H9 (cell line): ENCODE data around the gene PCNX2. TPM values are rescaled to one million over a fixed set of nuclear protein-coding genes. Genes with fewer than 3 reads are reported as not detected.

Experiments
- DNase-seq: peaks from one replicate; pipeline ENCODE4 v3.0.0-alpha.2; 2017
- H2AFZ ChIP-seq: one replicate; pipeline ENCODE4 v1.6.1; 2013; ENCODE audit warnings: mild to moderate bottlenecking, low read length, control low read depth, moderate library complexity
- H2AK5ac ChIP-seq: 2 replicates; pipeline ENCODE4 v1.6.1; 2013; ENCODE audit warnings: low read length, control low read depth, mixed read lengths; ENCODE audit not compliant: insufficient read length
- H2BK120ac ChIP-seq: one replicate; pipeline ENCODE4 v1.6.1; 2013; ENCODE audit warnings: low read depth, mild to moderate bottlenecking, low read length, control low read depth, inconsistent platforms; ENCODE audit not compliant: poor library complexity, severe bottlenecking
- H2BK12ac ChIP-seq: 2 replicates; pipeline ENCODE4 v1.6.1; 2013; ENCODE audit warnings: low read length, control low read depth, mixed read lengths, low read depth; ENCODE audit not compliant: insufficient read length
- H2BK15ac ChIP-seq: 2 replicates; pipeline ENCODE4 v1.6.1; 2013; ENCODE audit warnings: low read depth, low read length, control low read depth
- H2BK20ac ChIP-seq: one replicate; pipeline ENCODE4 v1.6.1; 2013; ENCODE audit warnings: low read depth, mild to moderate bottlenecking, low read length, control low read depth, inconsistent platforms; ENCODE audit not compliant: poor library complexity, severe bottlenecking
- H2BK5ac ChIP-seq: 2 replicates; pipeline ENCODE4 v1.6.1; 2013; ENCODE audit warnings: low read length, control low read depth, mixed read lengths; ENCODE audit not compliant: insufficient read length
- H3K14ac ChIP-seq: 2 replicates; pipeline ENCODE4 v1.6.1; 2013; ENCODE audit warnings: low read length, control low read depth; ENCODE audit not compliant: insufficient read depth
- H3K18ac ChIP-seq: 2 replicates; pipeline ENCODE4 v1.6.1; 2013; ENCODE audit warnings: low read depth, mild to moderate bottlenecking, mixed read lengths, low read length, control low read depth; ENCODE audit not compliant: insufficient read length
- H3K23ac ChIP-seq: 2 replicates; pipeline ENCODE4 v1.6.1; 2013; ENCODE audit warnings: low read length, control low read depth, mixed read lengths, low read depth; ENCODE audit not compliant: insufficient read length
- H3K23me2 ChIP-seq: 2 replicates; pipeline ENCODE4 v1.6.1; 2013; ENCODE audit warnings: low read depth, mild to moderate bottlenecking, mixed read lengths, low read length, control low read depth; ENCODE audit not compliant: insufficient read length, poor library complexity, severe bottlenecking
- H3K27ac ChIP-seq: 2 replicates; pipeline ENCODE4 v1.5.1; 2013; ENCODE audit warnings: low read length, control low read depth, mixed read lengths, low read depth; ENCODE audit not compliant: insufficient read length
- H3K27me3 ChIP-seq: 2 replicates; pipeline ENCODE4 v1.6.1; 2013; ENCODE audit warnings: low read length, control low read depth, inconsistent platforms; ENCODE audit not compliant: insufficient read depth
- H3K4ac ChIP-seq: 2 replicates; pipeline ENCODE4 v1.6.1; 2013; ENCODE audit warnings: low read depth, mild to moderate bottlenecking, control low read depth, inconsistent platforms, low read length, moderate library complexity
- H3K4me1 ChIP-seq: 2 replicates; pipeline ENCODE4 v1.6.1; 2013; ENCODE audit warnings: low read length, control low read depth, inconsistent platforms; ENCODE audit not compliant: insufficient read depth
- H3K4me2 ChIP-seq: 2 replicates; pipeline ENCODE4 v1.6.1; 2013; ENCODE audit warnings: low read length, control low read depth, mixed read lengths; ENCODE audit not compliant: insufficient read length, insufficient read depth
- H3K56ac ChIP-seq: 2 replicates; pipeline ENCODE4 v1.6.1; 2013; ENCODE audit warnings: low read depth, mild to moderate bottlenecking, mixed read lengths, low read length, control low read depth; ENCODE audit not compliant: insufficient read length
- H3K79me1 ChIP-seq: 2 replicates; pipeline ENCODE4 v1.6.1; 2013; ENCODE audit warnings: low read depth, mild to moderate bottlenecking, moderate library complexity, low read length, control low read depth, inconsistent platforms; ENCODE audit not compliant: insufficient read depth, poor library complexity, severe bottlenecking
- H3K79me2 ChIP-seq: 2 replicates; pipeline ENCODE4 v1.6.1; 2013; ENCODE audit warnings: low read length, control low read depth, inconsistent platforms; ENCODE audit not compliant: insufficient read depth
- H3K9ac ChIP-seq: 2 replicates; pipeline ENCODE4 v1.6.1; 2013; ENCODE audit warnings: low read length, control low read depth, mixed read lengths; ENCODE audit not compliant: insufficient read length; ENCODE audit errors: extremely low read depth
- H3K9me3 ChIP-seq: one replicate; pipeline ENCODE4 v1.6.1; 2013; ENCODE audit warnings: low read depth, low read length, inconsistent platforms; ENCODE audit not compliant: control insufficient read depth
- H3T11ph ChIP-seq: one replicate; pipeline ENCODE4 v1.6.1; 2013; ENCODE audit warnings: mild to moderate bottlenecking, low read length, control low read depth, inconsistent platforms
- H4K20me1 ChIP-seq: one replicate; pipeline ENCODE4 v1.6.1; 2013; ENCODE audit not compliant: control insufficient read depth, insufficient read length, insufficient read depth
- H4K5ac ChIP-seq: 2 replicates; pipeline ENCODE4 v1.6.1; 2013; ENCODE audit warnings: low read depth, mild to moderate bottlenecking, mixed read lengths, low read length, control low read depth; ENCODE audit not compliant: insufficient read length
- H4K8ac ChIP-seq: replicated peaks from 2 replicates; pipeline ENCODE4 v1.6.1; 2013; ENCODE audit warnings: low read length, control low read depth, mixed read lengths, low read depth; ENCODE audit not compliant: insufficient read length
- H4K91ac ChIP-seq: 2 replicates; pipeline ENCODE4 v1.6.1; 2013; ENCODE audit warnings: low read depth, mild to moderate bottlenecking, moderate library complexity, mixed read lengths, low read length, control low read depth; ENCODE audit not compliant: insufficient read length
- H3K27ac Mint-ChIP-seq, 3 experiments: 2 replicates in 2 of 3; 3 replicates in 1 of 3; pipeline ENCODE4 v1.8.0; 2020 to 2021; ENCODE audit warnings: mixed read lengths in 3 of 3, mild to moderate bottlenecking in 1 of 3, moderate library complexity in 1 of 3
- H3K27me3 Mint-ChIP-seq: 2 replicates; pipeline ENCODE4 v1.8.0; 2021; ENCODE audit warnings: low read depth, mild to moderate bottlenecking, moderate library complexity, mixed read lengths
- H3K36me3 Mint-ChIP-seq, 3 experiments: 2 replicates in 2 of 3; 3 replicates in 1 of 3; pipeline ENCODE4 v1.8.0; 2020 to 2021; ENCODE audit warnings: low read depth in 3 of 3, mixed read lengths in 3 of 3; ENCODE audit not compliant: insufficient read depth in 1 of 3
- H3K4me1 Mint-ChIP-seq, 2 experiments: 2 replicates each; pipeline ENCODE4 v1.8.0; 2020; ENCODE audit warnings: mixed read lengths in 2 of 2
- H3K4me3 Mint-ChIP-seq, 2 experiments: 2 replicates in 1 of 2; 3 replicates in 1 of 2; pipeline ENCODE4 v1.8.0; 2020 to 2021; ENCODE audit warnings: mild to moderate bottlenecking in 2 of 2, mixed read lengths in 2 of 2, moderate library complexity in 1 of 2
- H3K9me3 Mint-ChIP-seq, 2 experiments: 2 replicates in 1 of 2; 3 replicates in 1 of 2; pipeline ENCODE4 v1.8.0; 2020; ENCODE audit warnings: mild to moderate bottlenecking in 2 of 2, mixed read lengths in 2 of 2, moderate library complexity in 1 of 2
- WGBS: extraction: QIAGEN DNeasy Blood & Tissue Kit; methylation state at CpG from one replicate; pipeline ENCODE4 v1.1.7; 2013; ENCODE audit warnings: missing lambda C conversion rate, low lambda C conversion rate, mixed read lengths; ENCODE audit not compliant: insufficient read length; ENCODE audit errors: extremely low coverage; 5-methylcytosine and 5-hydroxymethylcytosine counted together
- total RNA-seq: library from RNA; stranded (reverse); gene quantifications from 2 replicates; pipeline ENCODE4 v1.2.1, GENCODE V29; 2021
- TF ChIP-seq, protein P1 (sequence below): fragments of 200-600 bp; sonication (generic); conservative IDR thresholded peaks from 3 replicates; pipeline ENCODE4 v1.8.0; 2021; ENCODE audit warnings: antibody characterized with exemption, mild to moderate bottlenecking

Gene PCNX2
- total RNA-seq, 1 experiment from 2014 or later: 45.1 TPM

DNA sequence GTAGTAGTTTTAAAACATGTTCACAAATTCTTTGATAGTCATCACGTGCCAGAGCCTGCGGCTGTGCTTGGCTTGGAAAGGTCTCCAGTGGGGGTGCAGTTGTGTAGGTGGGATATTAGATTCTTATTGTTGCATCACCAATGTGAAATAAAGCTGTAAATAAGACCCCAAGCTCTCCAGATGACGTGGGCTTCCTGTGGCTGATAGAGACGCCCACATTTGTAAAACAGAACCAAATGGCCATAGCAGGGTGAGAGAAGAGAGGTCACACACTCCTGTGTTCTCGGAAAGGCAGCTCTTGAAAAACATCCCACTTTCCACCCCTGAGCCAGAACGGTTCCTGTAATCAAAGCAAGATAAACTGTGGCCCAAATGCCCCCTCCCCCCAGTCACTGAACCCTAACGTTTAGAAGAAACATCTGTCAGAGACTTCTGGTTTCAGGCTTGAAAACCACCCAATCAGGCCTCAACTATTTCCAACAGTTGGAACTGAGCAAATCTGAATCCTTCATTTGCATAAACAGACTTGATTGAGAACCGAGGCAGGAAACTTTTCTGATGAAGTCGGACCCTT is 351.8 kb downstream of the PCNX2 start:
- no peak overlapping the region for H3K9ac ChIP-seq
- no peak overlapping the region for H4K8ac ChIP-seq
- TF ChIP-seq, protein P1, sequence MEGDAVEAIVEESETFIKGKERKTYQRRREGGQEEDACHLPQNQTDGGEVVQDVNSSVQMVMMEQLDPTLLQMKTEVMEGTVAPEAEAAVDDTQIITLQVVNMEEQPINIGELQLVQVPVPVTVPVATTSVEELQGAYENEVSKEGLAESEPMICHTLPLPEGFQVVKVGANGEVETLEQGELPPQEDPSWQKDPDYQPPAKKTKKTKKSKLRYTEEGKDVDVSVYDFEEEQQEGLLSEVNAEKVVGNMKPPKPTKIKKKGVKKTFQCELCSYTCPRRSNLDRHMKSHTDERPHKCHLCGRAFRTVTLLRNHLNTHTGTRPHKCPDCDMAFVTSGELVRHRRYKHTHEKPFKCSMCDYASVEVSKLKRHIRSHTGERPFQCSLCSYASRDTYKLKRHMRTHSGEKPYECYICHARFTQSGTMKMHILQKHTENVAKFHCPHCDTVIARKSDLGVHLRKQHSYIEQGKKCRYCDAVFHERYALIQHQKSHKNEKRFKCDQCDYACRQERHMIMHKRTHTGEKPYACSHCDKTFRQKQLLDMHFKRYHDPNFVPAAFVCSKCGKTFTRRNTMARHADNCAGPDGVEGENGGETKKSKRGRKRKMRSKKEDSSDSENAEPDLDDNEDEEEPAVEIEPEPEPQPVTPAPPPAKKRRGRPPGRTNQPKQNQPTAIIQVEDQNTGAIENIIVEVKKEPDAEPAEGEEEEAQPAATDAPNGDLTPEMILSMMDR: no peak
- H3K4me2 ChIP-seq: no peak overlapping the region
- no peak overlapping the region for H2BK20ac ChIP-seq
- no peak overlapping the region for H3T11ph ChIP-seq
- no CpG with 5 or more reads among the region's 9 CpGs for WGBS
- Mint-ChIP-seq H3K27ac (no peak overlapping the region), H3K4me1 (no peaks in the 10 kb centered on the region), H3K27me3 (peaks cover 6% of the 10 kb centered on the region), H3K4me3 (no peak overlapping the region), H3K9me3 (no peaks in the 10 kb centered on the region; a peak in 1 of 5 replicates), H3K36me3 (no peaks in the 10 kb centered on the region)
- H4K5ac ChIP-seq: no peak overlapping the region
- H2BK15ac ChIP-seq: no peak overlapping the region
- no peak overlapping the region for H4K91ac ChIP-seq
- no peak overlapping the region for H2AFZ ChIP-seq
- H3K79me1 ChIP-seq: no peaks in the 10 kb centered on the region
- no peak overlapping the region for H3K18ac ChIP-seq
- H3K9me3 ChIP-seq: no peaks in the 10 kb centered on the region
- no peaks in the 10 kb centered on the region for H3K27me3 ChIP-seq
- H3K4me1 ChIP-seq: no peaks in the 10 kb centered on the region
- DNase-seq: no peak
- no peak overlapping the region for H3K27ac ChIP-seq
- H2BK12ac ChIP-seq: no peak overlapping the region
- H3K56ac ChIP-seq: no peak overlapping the region
- no peaks in the 10 kb centered on the region for H3K79me2 ChIP-seq
- H3K23ac ChIP-seq: no peak overlapping the region
- H3K23me2 ChIP-seq: no peaks in the 10 kb centered on the region
- no peak overlapping the region for H3K4ac ChIP-seq
- H4K20me1 ChIP-seq: no peaks in the 10 kb centered on the region
- H2BK120ac ChIP-seq: no peak overlapping the region
- H2AK5ac ChIP-seq: no peak overlapping the region
- H2BK5ac ChIP-seq: no peak overlapping the region
- H3K14ac ChIP-seq: no peak overlapping the region
